ENCODE results near the gene DAAM1.

Gene DAAM1

GRCh38 chr14:59376686-59377085 is 188.2 kb downstream of the DAAM1 start:
- Histone ChIP-seq H3K36me3 (ENCODE audit: control insufficient read depth, insufficient read depth, low read length) (no peaks in the 10 kb centered on the region), H3K4me1 (ENCODE audit: control insufficient read depth, insufficient read depth, low read length) (no peaks in the 10 kb centered on the region), H3K9me3 (ENCODE audit: control insufficient read depth, low read length) (no peaks in the 10 kb centered on the region), H3K4me3 (ENCODE audit: low read length) (no peak overlapping the region), H3K27me3 (ENCODE audit: control insufficient read depth, insufficient read depth, low read length) (no peaks in the 10 kb centered on the region), H3K9ac (ENCODE audit: low read length) (no peak overlapping the region)

DNA sequence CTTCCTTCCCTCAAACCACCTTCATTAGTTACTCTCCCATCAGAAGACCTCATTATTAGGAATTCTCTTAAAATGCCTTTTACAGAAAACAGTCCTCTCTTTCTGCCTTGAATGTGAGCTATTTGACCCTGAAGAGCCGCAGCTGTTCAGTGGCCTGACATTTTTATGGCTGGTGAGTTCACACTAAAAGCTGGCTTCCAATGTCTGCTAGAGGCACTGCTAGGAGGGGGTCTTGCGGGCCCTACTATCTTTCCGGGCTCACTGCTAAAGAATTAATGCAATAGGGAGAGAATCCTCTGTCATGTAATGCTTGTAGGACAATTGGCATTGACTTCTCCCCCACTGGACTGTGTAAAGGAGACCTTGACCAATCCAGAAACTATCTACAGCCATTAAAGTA is 189.0 kb downstream of the DAAM1 start:
- no peak overlapping the region for H3K4me3 ChIP-seq (ENCODE audit: low read length)
- H3K9ac ChIP-seq (ENCODE audit: low read length): no peak overlapping the region
- no peaks in the 10 kb centered on the region for H3K9me3 ChIP-seq (ENCODE audit: control insufficient read depth, low read length)
- no peaks in the 10 kb centered on the region for H3K27me3 ChIP-seq (ENCODE audit: control insufficient read depth, insufficient read depth, low read length)
- H3K36me3 ChIP-seq (ENCODE audit: control insufficient read depth, insufficient read depth, low read length): no peaks in the 10 kb centered on the region
- no peaks in the 10 kb centered on the region for H3K4me1 ChIP-seq (ENCODE audit: control insufficient read depth, insufficient read depth, low read length)

DNA sequence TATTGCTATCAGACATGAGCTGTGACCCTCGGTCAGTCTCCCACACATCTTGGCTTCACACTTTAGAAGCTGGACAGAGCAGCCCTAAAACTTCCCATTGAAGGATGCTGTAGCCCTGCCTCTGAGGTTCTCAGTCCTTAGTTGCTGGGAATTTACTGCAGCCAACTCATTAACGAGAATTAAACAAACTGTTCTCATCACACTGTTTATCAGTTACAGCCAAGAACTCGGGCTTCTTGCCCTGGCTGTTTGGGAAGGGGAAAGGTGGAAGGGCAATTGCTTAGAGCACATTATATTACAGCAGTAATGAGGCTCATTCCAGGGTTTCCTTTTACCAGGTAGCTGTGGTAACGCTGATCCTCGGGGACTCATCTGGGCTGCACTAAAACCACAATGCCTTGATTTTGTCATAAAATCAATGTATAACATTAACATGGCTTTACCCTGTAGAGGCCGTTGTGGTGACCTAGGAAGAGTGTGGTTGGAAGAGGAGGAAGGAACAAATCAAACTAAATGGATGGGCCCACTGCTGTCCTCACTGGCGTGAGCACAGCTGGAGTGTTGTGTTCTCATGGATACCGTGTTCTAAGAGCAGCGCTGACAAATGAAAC is 189.6 kb downstream of the DAAM1 start:
- H3K36me3 ChIP-seq (ENCODE audit: control insufficient read depth, insufficient read depth, low read length): no peaks in the 10 kb centered on the region
- no peak overlapping the region for H3K9ac ChIP-seq (ENCODE audit: low read length)
- H3K9me3 ChIP-seq (ENCODE audit: control insufficient read depth, low read length): no peaks in the 10 kb centered on the region
- H3K4me3 ChIP-seq (ENCODE audit: low read length): no peak overlapping the region
- no peaks in the 10 kb centered on the region for H3K4me1 ChIP-seq (ENCODE audit: control insufficient read depth, insufficient read depth, low read length)
- no peaks in the 10 kb centered on the region for H3K27me3 ChIP-seq (ENCODE audit: control insufficient read depth, insufficient read depth, low read length)

DNA sequence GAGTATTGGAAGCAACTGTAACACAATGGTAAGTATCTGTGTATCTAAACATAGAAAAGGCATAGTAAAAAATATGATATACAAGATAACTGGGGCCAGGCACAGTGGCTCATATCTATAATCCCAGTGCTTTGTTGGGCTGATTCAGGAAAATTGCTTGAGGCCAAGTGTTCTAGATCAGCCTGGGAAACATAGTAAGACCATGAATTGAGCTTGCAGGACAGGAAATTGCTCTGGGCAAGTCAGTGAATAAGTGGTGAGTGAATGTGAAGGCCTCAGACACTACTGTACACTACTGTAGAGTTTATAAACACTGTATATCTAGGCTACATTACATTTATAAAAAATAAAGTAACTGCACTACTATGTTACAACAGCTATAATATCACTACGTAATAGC is 201.5 kb downstream of the DAAM1 start:
- Histone ChIP-seq H3K9ac (ENCODE audit: low read length) (no peak overlapping the region), H3K27me3 (ENCODE audit: control insufficient read depth, insufficient read depth, low read length) (no peaks in the 10 kb centered on the region), H3K4me1 (ENCODE audit: control insufficient read depth, insufficient read depth, low read length) (no peaks in the 10 kb centered on the region), H3K9me3 (ENCODE audit: control insufficient read depth, low read length) (no peaks in the 10 kb centered on the region), H3K36me3 (ENCODE audit: control insufficient read depth, insufficient read depth, low read length) (no peaks in the 10 kb centered on the region), H3K4me3 (ENCODE audit: low read length) (no peak overlapping the region)

DNA sequence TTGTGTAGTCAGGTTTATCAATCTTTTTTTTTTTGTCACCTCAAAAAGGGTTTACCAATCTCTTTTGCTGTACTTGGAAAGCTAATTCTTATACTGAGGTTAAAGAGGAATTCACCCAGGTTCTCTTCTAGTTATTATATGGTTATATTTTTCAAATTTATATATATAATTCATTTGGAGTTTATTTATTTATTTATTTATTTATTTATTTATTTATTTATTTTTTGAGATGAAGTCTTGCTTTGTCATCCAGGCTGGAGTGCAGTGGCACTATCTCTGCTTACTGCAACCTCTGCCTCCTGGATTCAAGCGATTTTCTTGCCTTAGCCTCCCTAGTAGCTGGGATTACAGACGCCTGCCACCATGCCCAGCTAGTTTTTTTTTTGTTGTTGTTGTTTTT is 202.9 kb downstream of the DAAM1 start:
- no peaks in the 10 kb centered on the region for H3K27me3 ChIP-seq (ENCODE audit: control insufficient read depth, insufficient read depth, low read length)
- H3K4me1 ChIP-seq (ENCODE audit: control insufficient read depth, insufficient read depth, low read length): no peaks in the 10 kb centered on the region
- H3K9ac ChIP-seq (ENCODE audit: low read length): no peak overlapping the region
- H3K36me3 ChIP-seq (ENCODE audit: control insufficient read depth, insufficient read depth, low read length): no peaks in the 10 kb centered on the region
- no peaks in the 10 kb centered on the region for H3K9me3 ChIP-seq (ENCODE audit: control insufficient read depth, low read length)
- no peak overlapping the region for H3K4me3 ChIP-seq (ENCODE audit: low read length)

- Histone ChIP-seq H3K4me3 (ENCODE audit: low read length) (no peak overlapping the region), H3K36me3 (ENCODE audit: control insufficient read depth, insufficient read depth, low read length) (no peaks in the 10 kb centered on the region), H3K27me3 (ENCODE audit: control insufficient read depth, insufficient read depth, low read length) (no peaks in the 10 kb centered on the region), H3K4me1 (ENCODE audit: control insufficient read depth, insufficient read depth, low read length) (no peaks in the 10 kb centered on the region), H3K9ac (ENCODE audit: low read length) (no peak overlapping the region), H3K9me3 (ENCODE audit: control insufficient read depth, low read length) (no peaks in the 10 kb centered on the region)
Measured at GRCh38 chr14:59394268-59394667, 205.8 kb downstream of the DAAM1 start.

DNA sequence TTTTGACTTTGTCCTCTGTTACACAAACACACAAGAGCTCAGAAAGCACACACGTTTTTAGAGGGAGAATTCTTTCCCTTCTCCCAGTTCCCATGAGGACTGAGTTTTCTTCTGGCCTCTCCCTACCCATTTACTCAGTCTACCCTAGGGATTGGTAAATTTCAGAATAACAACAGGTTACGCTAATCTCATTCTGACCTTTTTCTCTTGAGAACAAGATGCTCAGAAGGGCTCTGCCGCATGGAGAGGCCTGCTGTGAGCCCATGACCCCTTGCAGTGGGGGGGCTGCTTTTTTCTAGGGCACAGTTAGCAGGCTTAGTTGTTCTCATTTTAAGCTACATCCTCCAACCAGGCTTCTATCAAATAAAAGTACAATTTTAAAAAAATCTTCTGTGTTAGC is 207.2 kb downstream of the DAAM1 start:
- Histone ChIP-seq H3K9ac (ENCODE audit: low read length) (no peak overlapping the region), H3K27me3 (ENCODE audit: control insufficient read depth, insufficient read depth, low read length) (no peaks in the 10 kb centered on the region), H3K36me3 (ENCODE audit: control insufficient read depth, insufficient read depth, low read length) (no peaks in the 10 kb centered on the region), H3K4me3 (ENCODE audit: low read length) (no peak overlapping the region), H3K4me1 (ENCODE audit: control insufficient read depth, insufficient read depth, low read length) (no peaks in the 10 kb centered on the region), H3K9me3 (ENCODE audit: control insufficient read depth, low read length) (no peaks in the 10 kb centered on the region)

GRCh38 chr14:59398841-59399240 is 210.4 kb downstream of the DAAM1 start:
- no peaks in the 10 kb centered on the region for H3K9me3 ChIP-seq (ENCODE audit: control insufficient read depth, low read length)
- H3K36me3 ChIP-seq (ENCODE audit: control insufficient read depth, insufficient read depth, low read length): no peaks in the 10 kb centered on the region
- no peak overlapping the region for H3K9ac ChIP-seq (ENCODE audit: low read length)
- H3K27me3 ChIP-seq (ENCODE audit: control insufficient read depth, insufficient read depth, low read length): no peaks in the 10 kb centered on the region
- no peak overlapping the region for H3K4me3 ChIP-seq (ENCODE audit: low read length)
- no peaks in the 10 kb centered on the region for H3K4me1 ChIP-seq (ENCODE audit: control insufficient read depth, insufficient read depth, low read length)

DNA sequence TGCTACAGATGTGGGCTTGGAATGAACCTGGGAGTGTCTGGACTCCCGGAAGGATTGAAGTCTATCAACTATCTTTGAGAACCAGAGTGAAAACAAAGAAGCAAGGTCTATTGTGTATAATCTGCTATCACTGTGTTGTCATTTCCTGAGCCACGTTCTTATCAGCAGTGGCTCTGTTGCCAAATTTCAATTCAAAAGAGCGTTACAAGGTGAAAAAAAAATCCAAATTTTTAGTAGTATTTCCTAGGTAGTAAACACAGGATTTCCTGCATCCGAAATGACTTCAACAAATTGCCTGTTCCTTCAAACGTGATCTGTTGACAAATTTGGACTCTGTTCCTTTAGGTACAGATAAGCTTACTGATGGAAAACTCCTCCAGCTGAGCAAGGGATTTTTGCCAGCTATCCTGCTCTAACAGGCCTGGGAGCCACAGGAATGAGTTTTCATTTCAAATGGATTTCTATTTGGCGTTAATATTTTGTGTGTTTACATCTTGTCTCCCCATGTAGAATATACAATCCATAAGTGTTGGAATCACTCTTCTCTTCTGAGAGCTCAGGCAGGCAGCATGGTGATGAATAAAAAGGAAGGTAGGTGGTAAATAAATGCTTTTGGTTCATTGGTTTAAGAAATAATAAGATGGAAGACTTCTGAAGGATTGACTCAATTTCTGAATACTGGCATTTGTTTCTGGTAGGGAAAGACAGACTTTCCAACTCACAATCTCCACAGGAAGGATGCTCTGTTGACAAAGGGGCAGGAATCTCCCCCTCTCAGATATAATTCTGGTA is 218.2 kb downstream of the DAAM1 start:
- Histone ChIP-seq H3K4me1 (ENCODE audit: control insufficient read depth, insufficient read depth, low read length) (peaks cover 4% of the 10 kb centered on the region), H3K4me3 (ENCODE audit: low read length) (no peak overlapping the region), H3K9ac (ENCODE audit: low read length) (no peak overlapping the region)

DNA sequence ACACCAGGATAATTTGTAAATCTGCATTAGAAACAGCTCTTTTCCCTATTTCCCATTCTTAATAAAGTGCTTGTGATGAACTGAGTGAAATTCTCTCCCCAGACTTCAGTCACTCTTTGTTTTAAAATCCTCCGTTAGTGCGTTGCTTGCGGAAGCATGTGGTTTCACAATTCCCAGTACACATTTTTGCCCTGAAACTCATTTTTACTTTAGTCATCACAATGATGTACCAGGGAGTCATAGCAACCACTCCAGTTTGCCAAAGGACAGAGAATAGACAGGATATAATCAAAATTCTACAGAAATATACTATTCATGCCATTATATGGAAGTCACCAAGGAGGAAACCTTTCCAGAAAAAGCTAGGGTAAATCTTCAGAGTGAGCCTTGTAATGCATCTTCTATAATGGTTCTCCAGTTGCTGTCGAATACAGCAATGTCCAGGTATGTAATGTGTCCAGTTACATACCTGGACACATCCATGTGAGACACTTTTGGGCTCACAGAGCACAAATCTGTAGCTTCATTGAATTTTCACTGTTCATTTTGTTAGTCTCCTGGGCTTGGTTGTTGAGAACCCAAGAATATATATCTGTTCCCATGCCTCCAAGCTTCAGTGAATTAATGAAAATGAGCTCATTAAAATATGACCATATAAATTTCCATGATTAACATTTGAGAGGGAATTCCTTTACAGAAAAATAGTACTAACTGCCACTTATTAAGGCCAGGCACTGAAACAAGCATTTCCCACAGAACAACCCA is 219.0 kb downstream of the DAAM1 start:
- no peaks in the 10 kb centered on the region for H3K36me3 ChIP-seq (ENCODE audit: control insufficient read depth, insufficient read depth, low read length)
- no peaks in the 10 kb centered on the region for H3K27me3 ChIP-seq (ENCODE audit: control insufficient read depth, insufficient read depth, low read length)
- no peaks in the 10 kb centered on the region for H3K9me3 ChIP-seq (ENCODE audit: control insufficient read depth, low read length)
- no peak overlapping the region for H3K9ac ChIP-seq (ENCODE audit: low read length)
- peaks cover 4% of the 10 kb centered on the region for H3K4me1 ChIP-seq (ENCODE audit: control insufficient read depth, insufficient read depth, low read length)
- H3K4me3 ChIP-seq (ENCODE audit: low read length): no peak overlapping the region

More for the DNA sequence above, 218.2 kb downstream of the DAAM1 start:
- Histone ChIP-seq H3K9me3 (ENCODE audit: control insufficient read depth, low read length) (no peaks in the 10 kb centered on the region), H3K36me3 (ENCODE audit: control insufficient read depth, insufficient read depth, low read length) (no peaks in the 10 kb centered on the region), H3K27me3 (ENCODE audit: control insufficient read depth, insufficient read depth, low read length) (no peaks in the 10 kb centered on the region)

DNA sequence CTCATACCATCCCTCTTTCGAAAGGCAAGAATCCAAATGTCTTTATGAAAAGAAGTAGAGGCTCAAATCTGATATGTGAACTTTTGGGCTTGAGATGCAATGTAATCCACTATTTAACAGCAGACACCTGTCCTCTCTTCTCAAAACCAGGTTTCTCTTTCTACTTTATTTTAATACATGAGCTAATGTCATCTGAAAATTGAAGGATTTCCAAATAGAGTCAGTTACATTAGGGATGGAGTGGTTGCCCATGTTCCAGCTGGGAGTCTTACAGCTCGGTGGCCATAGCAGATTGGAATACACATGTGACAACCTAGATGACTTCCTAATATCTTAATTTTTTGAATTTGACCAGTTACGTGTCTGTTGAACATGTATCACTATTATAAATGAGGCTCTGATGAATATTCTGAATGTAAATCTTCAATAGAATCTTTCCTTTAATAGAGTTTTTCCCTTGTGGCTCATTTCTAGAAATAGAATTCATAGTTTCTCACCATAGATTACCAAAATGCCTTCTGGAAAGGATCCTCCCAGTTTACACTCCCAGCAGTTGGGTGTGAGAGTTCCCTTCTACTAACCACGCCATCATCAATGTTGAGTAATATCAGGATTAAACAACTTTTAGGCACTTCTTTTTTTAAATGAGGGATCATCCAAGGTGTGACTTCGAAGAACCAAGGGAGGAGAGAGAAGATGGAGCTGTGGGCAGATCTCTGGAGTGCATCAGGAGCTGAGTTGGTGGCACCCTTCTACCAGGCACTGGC is 227.6 kb downstream of the DAAM1 start:
- Histone ChIP-seq H3K9ac (ENCODE audit: low read length) (no peak overlapping the region), H3K4me1 (ENCODE audit: control insufficient read depth, insufficient read depth, low read length) (no peaks in the 10 kb centered on the region), H3K36me3 (ENCODE audit: control insufficient read depth, insufficient read depth, low read length) (no peaks in the 10 kb centered on the region), H3K27me3 (ENCODE audit: control insufficient read depth, insufficient read depth, low read length) (no peaks in the 10 kb centered on the region), H3K9me3 (ENCODE audit: control insufficient read depth, low read length) (no peaks in the 10 kb centered on the region), H3K4me3 (ENCODE audit: low read length) (no peak overlapping the region)
